ENCODE results near the gene TMEM17. TPM values are rescaled to one million over a fixed set of nuclear protein-coding genes. Genes with fewer than 3 reads are reported as not detected.
A peak's percentile ranks its signal among the peaks of the same experiment; 100 is the strongest.

Gene TMEM17
- total and polyA plus RNA-seq, 2 of the 13 experiments (the other 11 are each of a cell fraction or from before 2014, with no cell fraction given): 0.22 to 0.50 TPM

DNA sequence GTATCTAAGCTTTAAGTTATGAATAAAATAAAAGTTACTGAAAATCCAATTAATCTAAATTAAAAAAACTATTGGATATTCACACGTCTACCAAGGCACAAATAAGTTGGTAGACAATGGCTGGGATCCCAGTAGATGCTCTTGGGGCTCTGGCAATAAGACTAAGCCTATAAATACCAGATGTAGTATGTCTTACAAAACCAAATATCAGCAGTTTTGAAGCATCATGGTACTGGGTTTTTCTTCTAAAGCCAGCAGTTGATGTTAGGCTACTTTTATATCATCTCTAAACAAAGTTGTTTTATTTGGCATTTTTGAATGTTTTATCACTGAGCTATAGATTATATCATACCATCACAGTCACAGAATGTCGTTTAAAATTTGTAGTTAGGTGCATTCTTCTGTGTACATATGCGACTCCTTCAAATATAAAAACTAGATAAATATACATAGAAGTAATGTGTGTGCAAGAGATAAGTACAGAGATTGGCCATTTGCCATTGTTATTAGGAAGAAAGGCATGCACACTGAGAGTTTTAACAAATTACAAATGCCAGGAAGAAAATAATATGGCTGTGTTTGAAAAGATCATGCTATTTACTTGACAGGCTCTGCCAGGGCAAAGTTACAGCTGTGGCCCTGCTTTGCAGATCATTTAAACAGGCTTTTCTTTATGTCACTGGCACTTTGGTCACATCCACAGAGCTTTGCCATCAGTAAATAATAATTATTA is 21.6 kb upstream of the TMEM17 start (continued):
- no peak for TF ChIP-seq ZNF484 (CRISPR knock-in tag; IDR thresholded peaks at IDR 0.05; ENCODE audit: borderline replicate concordance, low read depth)
- TF ChIP-seq, protein P1, sequence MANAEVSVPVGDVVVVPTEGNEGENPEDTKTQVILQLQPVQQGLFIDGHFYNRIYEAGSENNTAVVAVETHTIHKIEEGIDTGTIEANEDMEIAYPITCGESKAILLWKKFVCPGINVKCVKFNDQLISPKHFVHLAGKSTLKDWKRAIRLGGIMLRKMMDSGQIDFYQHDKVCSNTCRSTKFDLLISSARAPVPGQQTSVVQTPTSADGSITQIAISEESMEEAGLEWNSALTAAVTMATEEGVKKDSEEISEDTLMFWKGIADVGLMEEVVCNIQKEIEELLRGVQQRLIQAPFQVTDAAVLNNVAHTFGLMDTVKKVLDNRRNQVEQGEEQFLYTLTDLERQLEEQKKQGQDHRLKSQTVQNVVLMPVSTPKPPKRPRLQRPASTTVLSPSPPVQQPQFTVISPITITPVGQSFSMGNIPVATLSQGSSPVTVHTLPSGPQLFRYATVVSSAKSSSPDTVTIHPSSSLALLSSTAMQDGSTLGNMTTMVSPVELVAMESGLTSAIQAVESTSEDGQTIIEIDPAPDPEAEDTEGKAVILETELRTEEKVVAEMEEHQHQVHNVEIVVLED (CRISPR knock-in tag; IDR thresholded peaks at IDR 0.05; ENCODE audit: borderline replicate concordance): no peak
- TF ChIP-seq NFIB (CRISPR knock-in tag; IDR thresholded peaks at IDR 0.05; ENCODE audit: borderline replicate concordance): no peak
- no peak for TF ChIP-seq CHCHD3 (CRISPR knock-in tag; IDR thresholded peaks at IDR 0.05)
- no peak for TF ChIP-seq ZNF766 (CRISPR knock-in tag; IDR thresholded peaks at IDR 0.05; ENCODE audit: borderline replicate concordance)
- TF ChIP-seq, protein P2, sequence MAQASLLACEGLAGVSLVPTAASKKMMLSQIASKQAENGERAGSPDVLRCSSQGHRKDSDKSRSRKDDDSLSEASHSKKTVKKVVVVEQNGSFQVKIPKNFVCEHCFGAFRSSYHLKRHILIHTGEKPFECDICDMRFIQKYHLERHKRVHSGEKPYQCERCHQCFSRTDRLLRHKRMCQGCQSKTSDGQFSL (CRISPR knock-in tag; IDR thresholded peaks at IDR 0.05): no peak
- no peak for TF ChIP-seq ZNF772 (CRISPR knock-in tag; IDR thresholded peaks at IDR 0.05)
- TF ChIP-seq YEATS4 (CRISPR knock-in tag; IDR thresholded peaks at IDR 0.05; ENCODE audit: borderline replicate concordance): no peak; the same call in 1 of the 2 replicates
- TF ChIP-seq SYNCRIP (IDR thresholded peaks at IDR 0.05; ENCODE audit: insufficient read depth, low read depth, low read length): no peak
- peak; percentile 31; the same call in 1 of the 2 replicates for TF ChIP-seq HMG20A (CRISPR knock-in tag; IDR thresholded peaks at IDR 0.05; ENCODE audit: borderline replicate concordance)
- TF ChIP-seq SCMH1 (CRISPR knock-in tag; IDR thresholded peaks at IDR 0.05; ENCODE audit: borderline replicate concordance): no peak
- TF ChIP-seq SOX6 (IDR thresholded peaks at IDR 0.05): no peak
- TF ChIP-seq SOX6 (CRISPR knock-in tag; IDR thresholded peaks at IDR 0.05): peak; percentile 50; the same call in 1 of the 2 replicates
- TF ChIP-seq, protein P3, sequence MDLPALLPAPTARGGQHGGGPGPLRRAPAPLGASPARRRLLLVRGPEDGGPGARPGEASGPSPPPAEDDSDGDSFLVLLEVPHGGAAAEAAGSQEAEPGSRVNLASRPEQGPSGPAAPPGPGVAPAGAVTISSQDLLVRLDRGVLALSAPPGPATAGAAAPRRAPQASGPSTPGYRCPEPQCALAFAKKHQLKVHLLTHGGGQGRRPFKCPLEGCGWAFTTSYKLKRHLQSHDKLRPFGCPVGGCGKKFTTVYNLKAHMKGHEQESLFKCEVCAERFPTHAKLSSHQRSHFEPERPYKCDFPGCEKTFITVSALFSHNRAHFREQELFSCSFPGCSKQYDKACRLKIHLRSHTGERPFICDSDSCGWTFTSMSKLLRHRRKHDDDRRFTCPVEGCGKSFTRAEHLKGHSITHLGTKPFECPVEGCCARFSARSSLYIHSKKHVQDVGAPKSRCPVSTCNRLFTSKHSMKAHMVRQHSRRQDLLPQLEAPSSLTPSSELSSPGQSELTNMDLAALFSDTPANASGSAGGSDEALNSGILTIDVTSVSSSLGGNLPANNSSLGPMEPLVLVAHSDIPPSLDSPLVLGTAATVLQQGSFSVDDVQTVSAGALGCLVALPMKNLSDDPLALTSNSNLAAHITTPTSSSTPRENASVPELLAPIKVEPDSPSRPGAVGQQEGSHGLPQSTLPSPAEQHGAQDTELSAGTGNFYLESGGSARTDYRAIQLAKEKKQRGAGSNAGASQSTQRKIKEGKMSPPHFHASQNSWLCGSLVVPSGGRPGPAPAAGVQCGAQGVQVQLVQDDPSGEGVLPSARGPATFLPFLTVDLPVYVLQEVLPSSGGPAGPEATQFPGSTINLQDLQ (CRISPR knock-in tag; IDR thresholded peaks at IDR 0.05): no peak
- no peak for TF ChIP-seq ZNF572 (CRISPR knock-in tag; IDR thresholded peaks at IDR 0.05)
- TF ChIP-seq ZNF577 (CRISPR knock-in tag; IDR thresholded peaks at IDR 0.05; ENCODE audit: borderline replicate concordance, low read depth): no peak
- no peak for TF ChIP-seq ZNF777 (CRISPR knock-in tag; IDR thresholded peaks at IDR 0.05)
- TF ChIP-seq ZBTB7A (CRISPR knock-in tag; IDR thresholded peaks at IDR 0.05): no peak
- TF ChIP-seq, protein P4, sequence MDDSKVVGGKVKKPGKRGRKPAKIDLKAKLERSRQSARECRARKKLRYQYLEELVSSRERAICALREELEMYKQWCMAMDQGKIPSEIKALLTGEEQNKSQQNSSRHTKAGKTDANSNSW (CRISPR knock-in tag; IDR thresholded peaks at IDR 0.05; ENCODE audit: borderline replicate concordance): no peak
- TF ChIP-seq, protein P5, sequence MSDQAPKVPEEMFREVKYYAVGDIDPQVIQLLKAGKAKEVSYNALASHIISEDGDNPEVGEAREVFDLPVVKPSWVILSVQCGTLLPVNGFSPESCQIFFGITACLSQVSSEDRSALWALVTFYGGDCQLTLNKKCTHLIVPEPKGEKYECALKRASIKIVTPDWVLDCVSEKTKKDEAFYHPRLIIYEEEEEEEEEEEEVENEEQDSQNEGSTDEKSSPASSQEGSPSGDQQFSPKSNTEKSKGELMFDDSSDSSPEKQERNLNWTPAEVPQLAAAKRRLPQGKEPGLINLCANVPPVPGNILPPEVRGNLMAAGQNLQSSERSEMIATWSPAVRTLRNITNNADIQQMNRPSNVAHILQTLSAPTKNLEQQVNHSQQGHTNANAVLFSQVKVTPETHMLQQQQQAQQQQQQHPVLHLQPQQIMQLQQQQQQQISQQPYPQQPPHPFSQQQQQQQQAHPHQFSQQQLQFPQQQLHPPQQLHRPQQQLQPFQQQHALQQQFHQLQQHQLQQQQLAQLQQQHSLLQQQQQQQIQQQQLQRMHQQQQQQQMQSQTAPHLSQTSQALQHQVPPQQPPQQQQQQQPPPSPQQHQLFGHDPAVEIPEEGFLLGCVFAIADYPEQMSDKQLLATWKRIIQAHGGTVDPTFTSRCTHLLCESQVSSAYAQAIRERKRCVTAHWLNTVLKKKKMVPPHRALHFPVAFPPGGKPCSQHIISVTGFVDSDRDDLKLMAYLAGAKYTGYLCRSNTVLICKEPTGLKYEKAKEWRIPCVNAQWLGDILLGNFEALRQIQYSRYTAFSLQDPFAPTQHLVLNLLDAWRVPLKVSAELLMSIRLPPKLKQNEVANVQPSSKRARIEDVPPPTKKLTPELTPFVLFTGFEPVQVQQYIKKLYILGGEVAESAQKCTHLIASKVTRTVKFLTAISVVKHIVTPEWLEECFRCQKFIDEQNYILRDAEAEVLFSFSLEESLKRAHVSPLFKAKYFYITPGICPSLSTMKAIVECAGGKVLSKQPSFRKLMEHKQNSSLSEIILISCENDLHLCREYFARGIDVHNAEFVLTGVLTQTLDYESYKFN (CRISPR knock-in tag; conservative IDR thresholded peaks at IDR 0.05): peak; percentile 52
- no peak for TF ChIP-seq NFE2L2 (IDR thresholded peaks at IDR 0.05; ENCODE audit: low read length)
